ENCODE measurements around the gene SOX10.

Gene SOX10

GRCh38 chr22:38016182-38017151 lies 32.1 kb upstream of the SOX10 start:
- no peak for DNase-seq

GRCh38 chr22:38014083-38014482 lies 29.7 kb upstream of the SOX10 start:
- DNase-seq: no peak

- DNase-seq: no peak
Observed at GRCh38 chr22:38012604-38013072, 28.3 kb upstream of the SOX10 start.

- DNase-seq: no peak
Observed at GRCh38 chr22:38009000-38009806, 24.8 kb upstream of the SOX10 start.

- no peak for DNase-seq
Observed at GRCh38 chr22:38007330-38007902, 23.1 kb upstream of the SOX10 start.

GRCh38 chr22:38006906-38007305 lies 22.6 kb upstream of the SOX10 start:
- no peak for DNase-seq

GRCh38 chr22:38005943-38006342 lies 21.6 kb upstream of the SOX10 start:
- DNase-seq: no peak

GRCh38 chr22:37999640-38000272 lies 15.4 kb upstream of the SOX10 start:
- DNase-seq: no peak

GRCh38 chr22:37999236-37999635 lies 14.9 kb upstream of the SOX10 start:
- DNase-seq: no peak

- DNase-seq: no peak
Observed at GRCh38 chr22:37998543-37998942, 14.2 kb upstream of the SOX10 start.

GRCh38 chr22:37996515-37997246 lies 12.3 kb upstream of the SOX10 start:
- no peak for DNase-seq

GRCh38 chr22:37996079-37996478 lies 11.7 kb upstream of the SOX10 start:
- DNase-seq: no peak

- DNase-seq: no peak
Observed at GRCh38 chr22:37995460-37995859, 11.1 kb upstream of the SOX10 start.

- no peak for DNase-seq
Observed at GRCh38 chr22:37994982-37995381, 10.6 kb upstream of the SOX10 start.

- no peak for DNase-seq
Observed at GRCh38 chr22:37994049-37994448, 9.7 kb upstream of the SOX10 start.

GRCh38 chr22:37991731-37992442 lies 7.5 kb upstream of the SOX10 start:
- DNase-seq: no peak

- DNase-seq: no peak
Observed at GRCh38 chr22:37990862-37991261, 6.5 kb upstream of the SOX10 start.

- no peak for DNase-seq
Observed at GRCh38 chr22:37990301-37990700, 5.9 kb upstream of the SOX10 start.

- no peak for DNase-seq
Observed at GRCh38 chr22:37989146-37990045, 5.0 kb upstream of the SOX10 start.

GRCh38 chr22:37986371-37986770 lies 2.0 kb upstream of the SOX10 start:
- DNase-seq: no peak

Data from CD4-positive, alpha-beta T cell treated with Interleukin-6 for 4 hours (primary cell).